ENCODE data around the gene SPCS2. TPM values are rescaled to one million over a fixed set of nuclear protein-coding genes. Genes with fewer than 3 reads are reported as not detected.

Gene SPCS2
- total and polyA plus RNA-seq, 2 donors (not counting 3 experiments of a cell fraction or from before 2014, with no cell fraction given), result 88.9 to 140 TPM

- no peak overlapping the region for H3K9ac ChIP-seq (replicated peaks; ENCODE audit: extremely low read depth, insufficient read depth, low read length)
- no peak overlapping the region for H3K4me2 ChIP-seq (ENCODE audit: insufficient read depth, low read length)
- H3K9me3 ChIP-seq (replicated peaks; ENCODE audit: control insufficient read depth, insufficient read depth, low read length), result no peaks in the 10 kb centered on the region
- dilution Hi-C loops (cut with MboI; ENCODE audit: extremely low pct_ligation_motif_present, low sequenced_read_pairs), result no loop called here
- H3K27ac ChIP-seq (ENCODE audit: insufficient read depth, low read depth, low read length), result no peak overlapping the region
- H3K79me2 ChIP-seq (ENCODE audit: control insufficient read depth, insufficient read depth, low read length), result no peaks in the 10 kb centered on the region
- no peak for FAIRE-seq
- H4K20me1 ChIP-seq (replicated peaks; ENCODE audit: control insufficient read depth, extremely low read depth, insufficient read depth, low read length), result no peaks in the 10 kb centered on the region
- peaks cover 32% of the 10 kb centered on the region for H3K4me1 ChIP-seq (ENCODE audit: control insufficient read depth, extremely low read depth, insufficient read depth, low read length)
- H2AFZ ChIP-seq (ENCODE audit: low read depth, low read length), result no peak overlapping the region
- H3K27me3 ChIP-seq (ENCODE audit: control insufficient read depth in 2 of 2, insufficient read depth in 2 of 2, low read length in 2 of 2), result no peaks in the 10 kb centered on the region
- ChIA-PET CTCF (no interaction called here), POLR2A (no interaction called here)
- DNase-seq (ENCODE audit: low read depth, low spot score), result no peak
- no peak overlapping the region for H3K4me3 ChIP-seq (replicated peaks in 1 of 3; ENCODE audit: insufficient read depth in 1 of 3, low read depth in 1 of 3, low read length in 3 of 3)
- TF ChIP-seq MYC (IDR thresholded peaks at IDR 0.05; ENCODE audit: low read depth, low read length) (no peak), POLR2A (IDR thresholded peaks at IDR 0.05; ENCODE audit: low read depth, low read length) (no peak), POLR2AphosphoS5 (IDR thresholded peaks at IDR 0.05; ENCODE audit: insufficient read depth, low read depth, low read length) (no peak), GATA2 (IDR thresholded peaks at IDR 0.05; ENCODE audit: insufficient read depth, insufficient read length, low read depth, low read length) (no peak), CTCF (IDR thresholded peaks at IDR 0.05; ENCODE audit: extremely low read depth in 1 of 2, insufficient read depth in 1 of 2, low read depth in 1 of 2, low read length in 2 of 2) (no peak), JUN (IDR thresholded peaks at IDR 0.05; ENCODE audit: borderline replicate concordance, insufficient read depth, insufficient read length, low read depth) (no peak), FOS (IDR thresholded peaks at IDR 0.05; ENCODE audit: borderline replicate concordance, insufficient read depth, low read length) (no peak), EZH2 (IDR thresholded peaks at IDR 0.05; ENCODE audit: borderline replicate concordance, low read depth, low read length, severe bottlenecking) (no peak)
- TF ChIP-seq, protein P1, sequence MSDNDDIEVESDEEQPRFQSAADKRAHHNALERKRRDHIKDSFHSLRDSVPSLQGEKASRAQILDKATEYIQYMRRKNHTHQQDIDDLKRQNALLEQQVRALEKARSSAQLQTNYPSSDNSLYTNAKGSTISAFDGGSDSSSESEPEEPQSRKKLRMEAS (IDR thresholded peaks at IDR 0.05; ENCODE audit: insufficient read depth, insufficient read length), result no peak
- intact Hi-C loops (cut with micrococcal nuclease), result no loop called here
- H3K9me1 ChIP-seq (replicated peaks; ENCODE audit: control insufficient read depth, extremely low read depth, insufficient read depth, low read length), result no peaks in the 10 kb centered on the region
- peaks cover 4 to 6% of the 10 kb centered on the region in 2 experiments for H3K36me3 ChIP-seq (ENCODE audit: control insufficient read depth in 2 of 2, extremely low read depth in 1 of 2, insufficient read depth in 2 of 2, low read length in 2 of 2)
- no TSS peak for BruUV-seq (replicated peaks)
Measured at GRCh38 chr11:74936087-74936486, 13.0 kb upstream of the SPCS2 start.
